ENCODE data around the gene VEZT. TPM values are rescaled to one million over a fixed set of nuclear protein-coding genes. Genes with fewer than 3 reads are reported as not detected.

The VEZT gene
- total RNA-seq, 3 donors from 2014 or later = 58.4 to 72.8 (median 61.6) TPM

DNA sequence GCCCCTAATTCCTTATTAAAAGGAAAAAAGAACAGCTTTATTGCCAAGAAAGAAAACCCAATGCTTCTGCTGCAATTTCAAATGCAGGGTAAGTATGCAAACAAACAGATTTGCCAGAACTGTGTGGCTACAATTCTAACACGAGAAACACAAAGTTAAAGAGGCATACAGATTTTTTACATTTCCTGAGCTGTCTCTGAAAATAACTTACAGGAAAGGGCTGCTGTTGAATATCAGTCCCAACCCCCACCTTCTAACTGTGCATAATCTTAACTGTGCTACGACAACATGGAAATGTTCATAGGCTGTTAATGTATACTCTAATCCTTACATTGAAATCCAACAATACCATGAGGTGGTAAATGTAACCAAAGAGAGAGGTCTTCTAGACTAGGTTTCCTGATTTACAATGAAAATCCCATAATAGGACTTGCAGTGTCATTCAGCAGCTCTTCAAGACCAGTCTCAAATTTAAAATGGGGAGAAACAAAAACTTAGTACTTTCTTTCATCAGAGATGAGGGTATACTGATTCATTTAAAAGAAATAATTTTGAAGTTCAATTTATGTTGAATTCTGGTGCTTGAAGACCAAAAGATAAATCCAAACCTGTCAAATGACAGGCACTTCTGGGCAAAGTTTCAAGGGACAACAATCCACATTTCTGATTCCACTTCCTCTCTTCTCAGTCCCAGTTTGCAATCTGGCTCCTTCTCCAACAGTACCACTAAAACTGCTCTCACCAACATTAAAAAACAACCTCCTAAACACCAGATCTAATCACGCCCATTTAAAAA lies 14.7 kb upstream of the VEZT start:
- no peak for DNase-seq
- Histone ChIP-seq H3K36me3 (ENCODE audit: low read depth) (no peaks in the 10 kb centered on the region), H3K4me3 (no peak overlapping the region), H3K9me3 (no peaks in the 10 kb centered on the region), H3K4me1 (ENCODE audit: low read depth) (peaks cover 20% of the 10 kb centered on the region)
- TF ChIP-seq, protein P1, sequence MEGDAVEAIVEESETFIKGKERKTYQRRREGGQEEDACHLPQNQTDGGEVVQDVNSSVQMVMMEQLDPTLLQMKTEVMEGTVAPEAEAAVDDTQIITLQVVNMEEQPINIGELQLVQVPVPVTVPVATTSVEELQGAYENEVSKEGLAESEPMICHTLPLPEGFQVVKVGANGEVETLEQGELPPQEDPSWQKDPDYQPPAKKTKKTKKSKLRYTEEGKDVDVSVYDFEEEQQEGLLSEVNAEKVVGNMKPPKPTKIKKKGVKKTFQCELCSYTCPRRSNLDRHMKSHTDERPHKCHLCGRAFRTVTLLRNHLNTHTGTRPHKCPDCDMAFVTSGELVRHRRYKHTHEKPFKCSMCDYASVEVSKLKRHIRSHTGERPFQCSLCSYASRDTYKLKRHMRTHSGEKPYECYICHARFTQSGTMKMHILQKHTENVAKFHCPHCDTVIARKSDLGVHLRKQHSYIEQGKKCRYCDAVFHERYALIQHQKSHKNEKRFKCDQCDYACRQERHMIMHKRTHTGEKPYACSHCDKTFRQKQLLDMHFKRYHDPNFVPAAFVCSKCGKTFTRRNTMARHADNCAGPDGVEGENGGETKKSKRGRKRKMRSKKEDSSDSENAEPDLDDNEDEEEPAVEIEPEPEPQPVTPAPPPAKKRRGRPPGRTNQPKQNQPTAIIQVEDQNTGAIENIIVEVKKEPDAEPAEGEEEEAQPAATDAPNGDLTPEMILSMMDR (IDR thresholded peaks at IDR 0.05) = no peak
- intact Hi-C loops (cut with DNase I, micrococcal nuclease) = no loop called here
- no peak for ATAC-seq

- intact Hi-C loops (cut with DNase I, micrococcal nuclease) = no loop called here
- H3K4me3 ChIP-seq = no peak overlapping the region
- peaks cover 20% of the 10 kb centered on the region for H3K4me1 ChIP-seq (ENCODE audit: low read depth)
- TF ChIP-seq, protein P1 (IDR thresholded peaks at IDR 0.05) = no peak
- DNase-seq (no peak), ATAC-seq (no peak)
- no peaks in the 10 kb centered on the region for H3K36me3 ChIP-seq (ENCODE audit: low read depth)
- H3K9me3 ChIP-seq = no peaks in the 10 kb centered on the region
Observed at GRCh38 chr12:95203487-95204030, 14.0 kb upstream of the VEZT start.

GRCh38 chr12:95204141-95204866 lies 13.3 kb upstream of the VEZT start:
- peak; percentile 38 to 68 (median 46) for DNase-seq
- no peaks in the 10 kb centered on the region for H3K9me3 ChIP-seq
- H3K4me3 ChIP-seq = no peak overlapping the region
- ATAC-seq = peak; percentile 82
- TF ChIP-seq, protein P1 (IDR thresholded peaks at IDR 0.05) = no peak
- no peaks in the 10 kb centered on the region for H3K36me3 ChIP-seq (ENCODE audit: low read depth)
- H3K4me1 ChIP-seq (ENCODE audit: low read depth) = peaks cover 20% of the 10 kb centered on the region
- intact Hi-C loops (cut with DNase I, micrococcal nuclease) = no loop called here

- no peak overlapping the region for H3K4me3 ChIP-seq
- intact Hi-C loops (cut with DNase I, micrococcal nuclease) = no loop called here
- ATAC-seq (no peak), DNase-seq (no peak)
- H3K9me3 ChIP-seq = no peaks in the 10 kb centered on the region
- TF ChIP-seq, protein P1 (IDR thresholded peaks at IDR 0.05) = no peak
- H3K36me3 ChIP-seq (ENCODE audit: low read depth) = no peaks in the 10 kb centered on the region
- peaks cover 17% of the 10 kb centered on the region for H3K4me1 ChIP-seq (ENCODE audit: low read depth)
Observed at GRCh38 chr12:95205016-95205624, 12.5 kb upstream of the VEZT start.

- Histone ChIP-seq H3K36me3 (ENCODE audit: low read depth) (no peaks in the 10 kb centered on the region), H3K4me3 (no peak overlapping the region), H3K9me3 (no peaks in the 10 kb centered on the region), H3K4me1 (ENCODE audit: low read depth) (peaks cover 11% of the 10 kb centered on the region)
- intact Hi-C loops (cut with DNase I, micrococcal nuclease) = no loop called here
- peak; percentile 48 for ATAC-seq
- TF ChIP-seq, protein P1 (IDR thresholded peaks at IDR 0.05) = no peak
- DNase-seq = no peak
Observed at GRCh38 chr12:95205685-95206084, 11.9 kb upstream of the VEZT start.

Data from mucosa of descending colon (tissue), 3 donors.